A549 treated with RU486 at 1 μM for 4 hours (cell line): Measurements from ENCODE around the gene REG3A. TPM values are rescaled to one million over a fixed set of nuclear protein-coding genes. Genes with fewer than 3 reads are reported as not detected.

Experiments used
- total RNA-seq: library from RNA; stranded (reverse); fragments of 200-300 nt; extraction: Qiagen RNA extraction; gene quantifications from 5 replicates; pipeline ENCODE4 v1.2.3, GENCODE V29; 2022; ENCODE audit warnings: low read depth

REG3A gene
- total RNA-seq = not detected in 5 replicates

DNA sequence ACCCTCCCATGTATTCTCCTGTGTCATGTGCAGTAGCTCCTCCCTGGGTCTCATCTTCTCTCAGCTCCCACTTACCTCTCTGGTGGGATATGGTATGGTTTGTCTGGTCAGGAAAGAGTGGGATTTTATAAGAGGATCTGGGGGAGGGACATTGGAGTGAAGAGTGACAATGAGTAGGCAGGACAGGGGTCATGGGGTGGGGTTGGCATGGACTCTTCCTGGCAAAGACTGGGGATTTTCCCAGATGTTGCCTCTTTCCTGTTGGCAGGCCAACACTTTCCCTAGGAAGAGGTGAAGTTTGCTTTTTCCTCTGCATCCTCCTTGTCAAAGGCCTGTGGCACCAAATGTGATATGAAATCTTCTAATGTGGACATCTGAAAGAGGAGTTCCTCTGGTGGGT, at the start of gene REG3A:
Gene REG3A (minus strand): TSS at position 101 of the 400 bp plus-strand sequence. CDS start 348 bp downstream, outside the sequence.

DNA sequence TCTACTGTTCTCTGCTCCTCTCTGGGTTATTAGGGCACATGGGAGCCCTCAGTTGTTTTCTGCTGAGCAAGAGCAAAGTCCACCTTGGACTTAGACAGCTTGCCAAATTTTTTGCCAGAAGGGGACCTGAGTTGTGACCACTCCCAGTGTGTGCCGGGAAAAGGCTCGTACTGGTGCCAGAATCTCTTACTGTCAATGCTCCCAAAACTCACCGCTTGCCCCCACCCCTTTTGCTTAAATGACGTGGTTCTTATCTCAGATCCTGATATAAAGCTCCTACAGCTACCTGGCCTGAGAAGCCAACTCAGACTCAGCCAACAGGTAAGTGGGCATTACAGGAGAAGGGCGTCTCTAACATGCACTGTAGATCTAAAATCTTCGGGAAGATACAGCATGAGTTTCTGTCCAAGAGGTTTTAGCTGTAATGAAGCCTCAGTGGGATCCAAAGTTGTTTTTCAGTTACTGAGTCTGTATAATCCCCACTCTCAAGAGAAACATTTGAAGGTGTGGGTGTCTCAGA, 39.3 kb downstream of the REG3A start, which contains the start of gene REG1A:
Gene REG1A (plus strand): TSS at position 295 of the 520 bp plus-strand sequence. CDS start 374 bp downstream, outside the sequence.

Other genes starting within 250 kb of the REG3A start
- gene REG3G, start 134.1 kb downstream of the REG3A start, total RNA-seq = not detected in 5 replicates
- gene REG1B, start 71.8 kb downstream of the REG3A start, total RNA-seq = not detected in 5 replicates
- gene REG1A, start 39.3 kb downstream of the REG3A start, total RNA-seq = not detected in 5 replicates